ENCODE results near the gene TLR5.
A peak's percentile ranks its signal among the peaks of the same experiment; 100 is the strongest.
"Not testable (repeated sequence)": the region's sequence is repeated elsewhere in the genome, so short reads cannot be mapped to it uniquely, and the experiment has no call there.

Gene TLR5, protein sequence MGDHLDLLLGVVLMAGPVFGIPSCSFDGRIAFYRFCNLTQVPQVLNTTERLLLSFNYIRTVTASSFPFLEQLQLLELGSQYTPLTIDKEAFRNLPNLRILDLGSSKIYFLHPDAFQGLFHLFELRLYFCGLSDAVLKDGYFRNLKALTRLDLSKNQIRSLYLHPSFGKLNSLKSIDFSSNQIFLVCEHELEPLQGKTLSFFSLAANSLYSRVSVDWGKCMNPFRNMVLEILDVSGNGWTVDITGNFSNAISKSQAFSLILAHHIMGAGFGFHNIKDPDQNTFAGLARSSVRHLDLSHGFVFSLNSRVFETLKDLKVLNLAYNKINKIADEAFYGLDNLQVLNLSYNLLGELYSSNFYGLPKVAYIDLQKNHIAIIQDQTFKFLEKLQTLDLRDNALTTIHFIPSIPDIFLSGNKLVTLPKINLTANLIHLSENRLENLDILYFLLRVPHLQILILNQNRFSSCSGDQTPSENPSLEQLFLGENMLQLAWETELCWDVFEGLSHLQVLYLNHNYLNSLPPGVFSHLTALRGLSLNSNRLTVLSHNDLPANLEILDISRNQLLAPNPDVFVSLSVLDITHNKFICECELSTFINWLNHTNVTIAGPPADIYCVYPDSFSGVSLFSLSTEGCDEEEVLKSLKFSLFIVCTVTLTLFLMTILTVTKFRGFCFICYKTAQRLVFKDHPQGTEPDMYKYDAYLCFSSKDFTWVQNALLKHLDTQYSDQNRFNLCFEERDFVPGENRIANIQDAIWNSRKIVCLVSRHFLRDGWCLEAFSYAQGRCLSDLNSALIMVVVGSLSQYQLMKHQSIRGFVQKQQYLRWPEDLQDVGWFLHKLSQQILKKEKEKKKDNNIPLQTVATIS

DNA sequence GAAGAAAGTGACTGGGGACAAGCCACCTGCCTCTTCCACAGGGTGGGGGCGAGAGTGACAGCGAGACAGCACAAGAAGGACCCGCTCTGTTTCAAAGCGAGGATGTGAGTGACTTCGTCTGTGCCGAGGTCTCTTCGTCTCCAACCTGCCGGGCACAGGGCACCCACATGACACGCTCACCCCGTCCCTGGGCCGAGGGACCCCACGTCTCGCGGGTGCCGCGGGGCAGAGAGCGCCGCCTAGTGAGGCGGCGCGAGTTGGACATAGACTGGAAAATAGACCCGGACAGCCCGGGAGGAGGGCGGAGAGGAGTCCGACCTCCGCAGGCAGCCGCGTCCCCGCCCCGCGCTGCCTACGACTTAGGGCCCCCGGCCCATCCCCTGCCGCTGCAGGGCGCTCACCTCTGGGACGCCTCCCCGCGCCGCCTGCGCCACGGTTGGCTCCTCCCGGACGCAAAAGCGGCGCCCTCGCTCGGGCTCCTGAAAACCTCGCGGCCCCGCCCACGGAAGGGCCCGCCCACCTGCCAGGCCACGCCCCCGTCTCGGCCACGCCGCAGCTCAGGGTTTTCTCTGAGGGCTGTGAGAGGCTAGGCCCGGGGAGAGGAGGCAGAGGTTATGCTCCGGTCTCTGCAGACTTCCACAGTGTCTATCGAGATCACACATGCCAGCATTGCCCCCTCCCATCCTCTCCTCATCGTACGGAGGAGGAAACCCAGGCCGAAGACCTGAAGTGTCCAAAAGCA, at the start of gene TLR5:
Gene TLR5, minus strand, starts transcription at position 454 of the 742 bp plus-strand sequence. CDS start 30,217 bp downstream, outside the sequence.
- peak; percentile 92 for DNase-seq (ENCODE audit: low spot score)

DNA sequence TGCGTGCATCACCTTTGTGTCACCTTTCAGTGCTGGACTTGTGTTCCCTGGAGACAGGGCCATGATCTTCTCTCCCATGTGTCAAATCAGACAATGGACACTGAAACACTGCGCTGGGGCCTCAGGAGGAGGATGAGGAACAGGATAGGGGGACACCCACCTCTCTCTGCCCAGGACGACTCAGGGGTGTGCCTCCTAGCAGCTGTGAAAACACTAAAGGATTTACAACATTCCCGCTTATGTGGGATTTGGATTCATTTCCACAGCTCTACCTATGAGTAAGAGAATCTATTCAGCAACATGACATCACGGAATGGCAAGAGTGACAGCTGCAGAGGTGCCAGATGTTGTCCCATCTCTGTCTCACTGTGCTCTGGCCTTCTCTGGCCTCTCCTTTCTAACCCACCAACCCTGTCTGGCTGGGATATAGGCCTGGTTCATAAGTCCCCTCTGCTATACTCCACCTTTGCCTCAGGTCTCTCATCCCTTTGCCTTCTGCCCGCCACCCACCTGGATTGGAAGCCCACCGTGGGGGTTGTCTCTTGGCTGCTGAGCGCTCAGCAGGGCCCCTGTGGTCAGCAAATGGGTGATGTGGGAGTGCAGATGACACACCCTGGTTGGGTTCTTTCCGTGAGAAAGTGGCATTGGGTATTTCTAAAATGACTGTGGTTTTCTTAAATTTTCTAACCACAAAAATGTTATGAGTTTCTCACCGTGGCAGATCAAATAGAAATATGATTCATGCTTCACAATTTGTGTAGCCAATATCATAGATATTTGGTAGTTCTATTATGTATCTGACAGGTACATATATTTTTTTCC, 47.1 kb upstream of the TLR5 start:
- peak; percentile 52 for DNase-seq (ENCODE audit: low spot score)

DNA sequence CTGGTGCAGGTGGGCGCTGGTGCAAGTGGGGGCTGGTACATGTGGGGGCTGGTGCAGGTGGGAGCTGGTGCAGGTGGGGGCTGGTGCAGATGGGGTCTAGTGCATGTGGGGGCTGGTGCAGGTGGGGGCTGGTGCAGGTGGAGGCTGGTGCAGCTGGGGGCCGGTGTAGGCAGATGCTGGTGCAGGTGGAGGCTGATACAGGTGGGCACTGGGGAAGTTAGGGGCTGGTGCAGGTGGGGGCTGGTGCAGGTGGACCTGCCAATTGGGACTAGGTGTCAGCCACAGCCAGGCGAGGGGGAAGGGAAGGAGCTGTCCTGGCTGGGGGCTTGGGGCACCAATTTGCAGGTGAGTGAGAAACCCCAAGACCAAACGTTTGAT, 46.5 kb upstream of the TLR5 start:
- DNase-seq (ENCODE audit: low spot score), result no peak

DNA sequence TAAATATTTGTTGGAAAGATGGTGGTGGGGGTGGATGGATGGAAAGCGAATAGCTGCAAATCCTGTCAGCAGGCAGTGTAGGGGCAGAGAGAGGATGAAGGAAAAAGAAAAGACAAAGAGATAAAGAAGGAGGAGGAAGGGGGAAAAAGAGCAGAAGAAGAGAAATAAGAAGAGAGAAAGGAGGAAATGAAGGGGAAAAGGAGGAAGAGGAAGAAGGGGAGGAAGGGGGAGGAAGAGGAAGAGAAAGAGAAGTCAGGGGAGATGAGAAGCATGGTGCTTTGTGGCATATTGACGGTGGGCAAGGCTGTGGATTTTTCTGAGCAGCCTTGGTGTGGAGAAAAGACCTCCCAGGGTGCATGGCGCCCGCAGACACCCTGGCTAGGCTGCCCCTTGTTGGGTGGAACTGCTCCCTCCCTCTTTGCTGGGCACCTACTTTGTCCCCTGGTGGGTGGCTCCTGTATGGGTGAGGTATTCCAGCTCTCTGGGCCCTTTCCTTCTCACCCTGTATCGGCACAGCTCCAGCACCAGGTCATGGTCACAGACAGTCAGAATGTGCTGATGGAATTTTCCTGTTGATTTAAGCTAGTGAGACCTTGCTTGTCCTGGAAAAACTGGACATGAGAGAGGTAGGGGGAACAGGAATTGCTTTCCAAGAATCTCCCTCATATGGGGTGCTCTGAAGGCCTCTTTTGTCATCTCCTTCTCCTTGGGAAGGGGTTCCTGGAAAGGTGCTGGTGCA, 45.7 kb upstream of the TLR5 start:
- DNase-seq (ENCODE audit: low spot score), result no peak

DNA sequence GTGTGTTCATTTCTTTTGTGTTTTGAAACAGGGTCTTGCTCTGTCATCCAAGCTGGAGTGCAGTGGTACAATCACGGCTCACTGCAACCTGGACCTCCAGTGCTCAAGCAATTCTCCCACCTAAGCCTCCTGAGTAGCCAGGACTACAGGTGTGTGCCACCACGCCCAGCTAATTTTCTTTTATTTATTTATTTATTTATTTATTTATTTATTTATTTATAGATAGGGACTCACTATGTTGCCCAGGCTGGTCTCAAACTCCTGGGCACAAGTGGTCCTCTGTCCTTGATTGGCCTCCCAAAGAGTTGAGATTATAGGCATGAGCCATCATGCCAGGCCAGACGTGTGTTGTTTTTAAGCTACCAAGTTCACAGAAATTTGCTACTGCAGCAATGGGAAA, 43.8 kb upstream of the TLR5 start:
- DNase-seq (ENCODE audit: low spot score), result no peak

DNA sequence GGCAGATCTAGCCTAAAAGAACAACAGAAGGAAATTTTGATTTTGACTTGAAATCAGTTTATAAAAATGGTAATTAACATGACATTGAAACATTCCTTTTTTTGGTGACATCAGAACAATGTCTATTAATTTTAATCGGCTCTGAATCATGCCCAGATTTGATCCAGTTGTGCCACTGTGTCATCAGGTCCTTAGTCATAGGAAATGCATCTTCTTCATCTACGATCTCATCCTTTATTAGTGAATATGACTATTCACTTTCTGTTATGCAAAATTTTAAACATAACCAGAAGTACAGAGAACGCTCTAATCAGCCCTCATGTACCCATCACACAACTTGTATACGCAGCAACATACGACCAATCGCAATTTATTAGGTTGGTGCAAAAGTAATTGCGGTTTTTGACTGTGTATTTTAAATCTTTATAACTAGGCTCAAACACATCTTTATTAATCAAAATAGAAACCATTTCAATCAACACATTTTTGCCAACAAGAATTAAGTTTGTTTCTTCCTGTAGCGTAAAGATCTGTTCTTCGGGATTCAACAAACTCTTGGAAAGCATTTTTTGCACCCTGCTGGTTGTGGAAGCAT, 40.3 kb upstream of the TLR5 start:
- DNase-seq (ENCODE audit: low spot score), result no peak

DNA sequence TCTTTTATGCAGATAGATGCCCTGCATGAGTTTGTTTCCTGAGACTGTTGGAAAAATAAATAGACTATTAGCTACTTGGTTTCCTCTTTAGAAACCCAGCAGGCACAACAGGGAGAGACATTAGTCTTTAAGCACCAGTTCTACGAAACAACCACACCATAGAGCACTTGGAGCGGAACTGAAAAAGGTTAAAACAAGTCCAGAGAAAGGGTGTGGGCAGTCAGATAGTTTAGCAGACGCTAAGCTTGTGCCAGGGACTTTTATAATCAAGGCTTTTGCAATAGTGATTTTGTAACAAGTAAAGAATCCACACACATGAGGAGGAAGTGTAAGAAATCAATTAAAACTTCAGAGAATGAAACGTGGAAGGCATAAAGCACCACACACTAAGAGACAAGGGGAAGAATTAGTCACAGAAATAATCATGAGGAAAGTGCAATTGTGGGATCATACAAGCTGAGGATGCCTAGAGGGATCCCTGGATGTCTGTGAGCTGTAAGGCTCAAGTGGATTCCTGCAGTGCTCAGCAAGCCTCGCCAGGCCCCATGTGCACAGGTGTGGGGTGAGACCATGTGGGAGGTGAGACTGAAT, 37.8 kb upstream of the TLR5 start:
- DNase-seq (ENCODE audit: low spot score), result no peak

DNA sequence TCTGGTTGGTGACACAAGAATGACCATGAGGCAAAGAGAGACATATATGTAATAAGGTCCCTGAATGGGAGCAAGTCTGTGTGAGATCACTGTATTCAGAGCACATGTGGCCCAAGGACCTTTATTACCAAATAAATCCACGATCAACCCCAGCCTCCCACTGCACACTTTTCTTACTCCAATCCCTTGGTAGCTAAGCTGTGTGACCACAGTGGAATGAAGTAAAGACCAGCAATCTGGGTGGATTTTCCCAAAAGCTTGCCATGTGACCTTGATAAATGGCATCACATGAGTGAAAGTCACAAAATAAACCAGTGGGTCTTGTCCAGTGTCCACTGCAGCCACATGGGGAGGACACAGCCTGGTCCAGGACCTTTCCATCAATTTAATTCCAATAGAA, 36.7 kb upstream of the TLR5 start:
- DNase-seq (ENCODE audit: low spot score), result no peak

DNA sequence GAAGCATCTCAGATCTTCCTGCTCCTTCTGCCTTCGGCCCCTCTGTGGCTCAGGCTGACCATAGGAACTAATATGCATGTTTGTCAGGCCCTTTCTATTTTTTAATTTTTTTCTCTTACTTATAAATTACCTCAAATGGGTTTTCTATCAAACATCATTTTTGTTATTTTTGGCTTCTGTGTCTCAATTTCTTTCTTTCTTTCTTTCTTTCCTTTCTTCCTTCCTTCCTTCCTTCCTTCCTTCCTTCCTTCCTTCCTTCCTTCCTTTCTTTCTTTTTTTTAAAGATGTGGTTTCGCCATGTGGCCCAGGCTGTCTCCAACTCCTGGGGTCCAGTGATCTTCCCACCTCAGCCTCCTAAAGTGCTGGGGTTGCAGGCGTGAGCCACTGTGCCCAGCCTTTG, 36.2 kb upstream of the TLR5 start:
- DNase-seq (ENCODE audit: low spot score), result no peak

DNA sequence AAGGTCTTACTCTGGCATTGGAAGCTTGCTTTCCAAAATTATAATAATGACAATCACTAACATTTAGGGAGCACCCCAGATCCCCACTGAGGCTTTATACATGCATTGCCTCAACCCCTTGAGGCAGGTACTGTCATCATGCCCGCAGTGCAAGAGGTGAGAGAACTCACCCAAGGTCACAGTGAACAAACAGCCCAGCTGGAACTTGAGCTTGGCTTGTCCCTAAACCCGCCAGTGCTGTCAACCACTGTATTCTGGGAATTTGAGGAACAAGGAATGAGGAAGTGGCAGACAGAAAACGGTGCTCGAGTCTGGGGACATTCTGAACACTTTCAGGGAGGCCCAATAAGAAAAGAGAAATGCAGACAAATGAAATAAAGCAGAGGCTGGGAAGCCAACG, 34.6 kb upstream of the TLR5 start:
- no peak for DNase-seq (ENCODE audit: low spot score)

DNA sequence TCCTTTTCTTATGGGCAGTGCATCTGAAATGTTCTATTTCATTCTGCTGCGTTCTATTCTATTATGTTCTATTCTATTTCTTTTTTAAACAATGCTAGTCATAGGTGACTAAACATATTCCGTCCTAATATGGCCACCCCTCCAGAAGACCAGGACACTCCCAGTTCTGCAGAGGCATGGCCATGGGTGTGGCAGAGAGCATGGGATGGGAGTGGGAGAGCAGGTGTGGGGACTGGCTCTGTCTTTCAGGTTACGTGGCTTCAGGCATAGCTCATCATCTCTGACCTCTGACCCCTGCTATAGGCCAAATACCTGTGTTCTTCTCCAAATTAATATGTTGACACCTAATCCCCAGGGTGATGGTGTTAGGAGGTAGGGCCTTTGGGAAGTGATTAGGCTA, 33.4 kb upstream of the TLR5 start:
- no peak for DNase-seq (ENCODE audit: low spot score)

DNA sequence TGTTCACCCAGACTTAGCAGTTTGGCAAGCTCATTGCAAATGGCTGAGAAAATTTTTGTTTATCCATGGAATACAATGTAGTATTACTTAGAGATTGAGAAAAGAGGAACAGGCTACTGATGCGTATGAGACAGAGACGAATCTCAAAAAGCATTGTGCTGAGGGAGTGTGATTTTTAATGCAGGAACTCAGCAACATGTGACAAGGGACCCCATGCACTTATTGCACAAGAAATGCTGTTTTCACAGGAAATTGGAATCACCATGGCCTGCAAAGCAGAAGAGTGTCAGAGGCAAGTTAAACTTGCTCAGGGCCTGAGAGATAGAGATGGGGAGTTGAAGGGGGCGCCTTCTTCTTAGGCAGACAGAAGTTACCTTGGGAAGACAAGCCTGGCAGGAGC, 32.6 kb upstream of the TLR5 start:
- no peak for DNase-seq (ENCODE audit: low spot score)

DNA sequence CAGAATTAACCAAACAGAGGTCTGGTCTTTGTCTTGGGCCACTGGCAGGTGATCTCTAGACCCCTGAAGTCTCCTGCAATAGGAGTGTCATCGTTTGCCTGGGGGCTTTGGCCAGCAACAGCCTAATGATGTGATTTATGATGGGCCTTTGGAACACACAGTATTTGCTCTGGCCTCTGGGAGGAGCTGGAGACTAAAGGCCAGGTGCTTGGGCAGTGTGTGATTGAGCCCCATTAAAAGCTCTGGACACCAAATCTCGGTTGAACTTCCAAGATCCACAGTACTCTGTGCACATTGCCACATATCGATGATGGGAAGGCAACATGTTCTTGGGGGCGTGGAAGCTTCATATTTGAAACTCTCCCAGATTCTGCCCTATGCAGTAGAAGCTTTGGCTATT, 32.0 kb upstream of the TLR5 start:
- DNase-seq (ENCODE audit: low spot score), result no peak

DNA sequence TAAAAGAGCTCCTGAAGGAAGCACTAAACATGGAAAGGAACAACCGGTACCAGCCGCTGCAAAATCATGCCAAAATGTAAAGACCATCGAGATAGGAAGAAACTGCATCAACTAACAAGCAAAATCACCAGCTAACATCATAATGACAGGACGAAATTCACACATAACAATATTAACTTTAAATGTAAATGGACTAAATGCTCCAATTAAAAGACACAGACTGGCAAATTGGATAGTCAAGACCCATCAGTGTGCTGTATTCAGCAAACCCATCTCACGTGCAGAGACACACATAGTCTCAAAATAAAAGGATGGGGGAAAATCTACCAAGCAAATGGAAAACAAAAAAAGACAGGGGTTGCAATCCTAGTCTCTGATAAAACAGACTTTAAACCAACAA, 26.4 kb upstream of the TLR5 start:
- not testable (repeated sequence) for DNase-seq (ENCODE audit: low spot score)

DNA sequence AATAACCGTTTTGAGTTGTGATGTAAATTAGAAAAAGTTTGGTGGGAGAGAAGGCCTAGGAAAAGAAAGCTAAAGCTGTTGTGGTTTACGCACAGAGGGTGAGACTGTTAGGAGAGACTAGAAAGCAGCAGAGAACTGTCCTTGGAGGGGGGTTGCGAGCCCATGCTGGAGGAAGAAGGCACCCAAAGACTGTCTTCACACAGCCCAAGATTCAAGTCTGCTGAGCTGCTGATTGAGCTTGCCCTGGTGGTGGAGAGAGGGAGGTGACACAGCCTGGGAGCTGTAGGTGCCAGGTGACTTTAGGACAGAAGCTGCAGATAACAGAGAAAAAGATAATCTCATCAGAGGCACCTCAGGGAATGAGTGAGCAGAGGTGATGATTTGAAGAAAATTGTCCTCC, 18.3 kb upstream of the TLR5 start:
- DNase-seq (ENCODE audit: low spot score), result no peak

DNA sequence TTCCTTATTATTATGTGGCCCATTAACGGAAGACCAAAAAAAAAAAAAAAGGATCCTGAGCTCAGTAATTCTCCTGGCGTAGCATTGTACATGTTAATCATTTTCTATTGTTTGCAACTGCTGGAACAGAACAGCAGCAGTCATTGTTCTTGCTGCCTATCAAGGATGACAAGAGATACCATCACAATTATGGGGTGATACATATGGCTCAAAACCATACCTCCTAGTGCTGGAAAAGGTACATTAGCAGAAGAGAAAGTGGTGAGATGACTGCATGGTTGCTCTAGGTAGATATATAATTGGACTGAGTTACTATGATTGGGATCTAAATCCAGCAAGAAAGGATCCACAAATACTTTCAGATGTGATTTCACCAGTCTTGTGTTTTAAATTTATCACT, 13.3 kb upstream of the TLR5 start:
- DNase-seq (ENCODE audit: low spot score), result no peak

DNA sequence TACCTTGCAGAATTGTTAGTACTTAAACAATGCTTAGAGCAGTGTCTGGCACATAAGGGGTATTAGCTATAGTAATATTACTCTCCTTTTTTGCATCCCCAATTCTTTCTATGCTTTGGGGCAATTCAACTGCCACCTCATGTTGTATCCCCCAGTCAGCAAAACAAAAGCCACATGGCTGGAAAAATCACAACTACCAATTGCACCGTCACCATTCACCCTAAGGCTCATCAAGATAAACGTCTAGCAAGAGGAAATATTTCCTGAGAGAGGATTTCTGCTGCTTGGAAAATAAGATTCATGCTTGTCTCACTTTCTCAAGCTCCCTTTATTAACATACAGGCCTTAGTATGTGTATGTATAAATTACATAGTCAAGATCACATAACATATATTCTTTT, 12.1 kb upstream of the TLR5 start:
- DNase-seq (ENCODE audit: low spot score), result no peak

DNA sequence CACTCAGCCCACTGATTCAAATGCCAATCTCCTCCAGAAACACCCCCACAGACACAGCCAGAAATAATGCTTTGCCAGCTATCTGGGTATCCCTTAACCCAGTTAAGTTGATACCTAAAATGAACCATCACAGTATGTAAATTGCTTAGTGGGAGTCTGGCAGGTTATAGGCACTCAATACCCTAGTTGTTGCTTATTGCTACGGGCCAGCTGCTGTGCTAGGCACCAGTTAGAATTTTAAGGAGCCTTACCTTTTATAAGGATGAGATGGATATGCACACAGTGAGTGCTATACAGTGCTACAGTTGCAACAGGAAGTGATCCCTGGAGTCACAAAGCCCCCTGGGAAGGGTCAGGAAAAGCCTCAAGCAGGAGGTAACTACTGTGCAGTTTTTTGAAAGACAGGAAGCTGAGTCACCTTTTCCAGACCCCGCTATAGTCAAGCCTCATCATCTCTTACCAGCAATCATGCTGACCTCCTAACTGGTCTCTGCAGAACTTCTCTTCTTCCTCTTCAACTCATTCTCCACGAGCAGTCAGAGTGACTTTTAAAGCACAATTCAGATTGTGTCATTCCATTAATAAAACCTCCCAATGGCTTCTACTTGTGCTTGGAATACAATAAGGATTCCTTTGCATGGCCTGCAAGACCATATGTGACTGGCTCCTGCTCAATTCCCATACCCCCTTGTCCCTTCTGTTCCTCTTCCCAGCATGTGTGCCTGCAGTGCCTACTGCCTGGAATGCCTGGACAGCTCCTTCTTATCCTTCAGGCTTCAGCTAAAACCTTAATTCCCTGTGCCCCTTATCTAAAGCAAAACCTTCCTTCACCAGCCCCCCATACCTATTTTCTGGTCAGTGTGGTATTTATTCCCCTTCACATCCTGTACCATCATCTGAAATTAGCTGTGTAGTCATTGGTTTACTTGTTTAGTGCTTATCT, 10.4 kb upstream of the TLR5 start:
- no peak for DNase-seq (ENCODE audit: low spot score)

DNA sequence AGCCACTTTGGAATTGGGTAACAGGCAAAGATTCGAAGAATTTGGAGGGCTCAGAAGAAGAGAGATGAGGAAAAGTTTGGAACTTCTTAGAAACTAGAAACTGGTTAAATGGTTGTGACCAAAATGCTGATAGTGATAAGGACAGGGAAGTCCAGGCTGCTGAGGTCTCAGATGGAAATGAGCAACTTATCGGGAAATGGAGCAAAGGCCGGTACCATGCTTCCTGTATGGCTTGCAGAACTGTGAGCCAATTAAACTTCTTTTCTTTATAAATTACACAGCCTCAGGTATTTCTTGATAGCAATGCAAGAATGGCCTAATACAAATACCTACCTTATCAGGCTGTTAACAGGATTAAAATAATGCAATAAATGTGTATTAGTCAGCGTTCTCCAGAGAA, 9.4 kb upstream of the TLR5 start:
- DNase-seq (ENCODE audit: low spot score), result no peak

Measured in CD4-positive, alpha-beta T cell treated with Interleukin-6 at 100 ng/mL for 8 hours (primary cell).